Kidney (tissue), 14 donors: ENCODE results near the gene BHLHA15. TPM values are rescaled to one million over a fixed set of nuclear protein-coding genes. Genes with fewer than 3 reads are reported as not detected.
A peak's percentile ranks its signal among the peaks of the same experiment; 100 is the strongest.

Experiments
- DNase-seq, 5 donors: peaks; one replicate each; pipeline ENCODE4 v3.0.0-alpha.2; 2013 to 2020
- FAIRE-seq: peaks from 2 replicates; lab custom pipeline; 2012; peaks lifted over from hg19 to GRCh38; lab: Jason Lieb, UNC
- H3K27ac ChIP-seq, 2 donors: one replicate each; pipeline ENCODE4 v1.7.0; 2013; ENCODE audit warnings: low read depth in 2 of 2, low read length in 2 of 2, inconsistent platforms in 1 of 2
- H3K27me3 ChIP-seq: one replicate; pipeline ENCODE4 v1.7.1; 2013; ENCODE audit warnings: low read length, inconsistent platforms; ENCODE audit not compliant: control insufficient read depth, insufficient read depth
- H3K36me3 ChIP-seq, 3 donors: one replicate each; pipeline versions ENCODE4 v1.7.0 to v1.7.1; 2013; ENCODE audit warnings: low read length in 3 of 3, control low read depth in 1 of 3, inconsistent platforms in 1 of 3; ENCODE audit not compliant: insufficient read depth in 3 of 3, control insufficient read depth in 2 of 3
- H3K4me1 ChIP-seq, 3 donors: one replicate each; pipeline versions ENCODE4 v1.7.0 to v1.7.1; 2013; ENCODE audit warnings: low read length in 3 of 3, inconsistent platforms in 1 of 3, low read depth in 1 of 3; ENCODE audit not compliant: control insufficient read depth in 2 of 3, insufficient read depth in 2 of 3
- H3K4me3 ChIP-seq, 3 donors: one replicate each; pipeline versions ENCODE4 v1.7.0 to v1.8.1; 2013; ENCODE audit warnings: low read length in 3 of 3, control low read depth in 1 of 3, inconsistent platforms in 1 of 3
- H3K9ac ChIP-seq, 3 donors: one replicate each; pipeline versions ENCODE4 v1.7.0 to v1.7.1; 2013; ENCODE audit warnings: low read length in 3 of 3, control low read depth in 1 of 3, inconsistent platforms in 1 of 3
- H3K9me3 ChIP-seq, 3 donors: one replicate each; pipeline versions ENCODE4 v1.7.0 to v1.7.1; 2013; ENCODE audit warnings: low read length in 3 of 3, control low read depth in 1 of 3, inconsistent platforms in 1 of 3; ENCODE audit not compliant: control insufficient read depth in 2 of 3, insufficient read depth in 1 of 3
- CTCF ChIP-seq: IDR thresholded peaks from 3 replicates; pipeline ENCODE4 v1.5.1; 2012; ENCODE audit warnings: mild to moderate bottlenecking, moderate library complexity, borderline replicate concordance; ENCODE audit not compliant: insufficient read depth; ENCODE audit errors: extremely low read depth
- intact Hi-C: fragments of 100-400 bp; cut with DNase I; formaldehyde crosslinking; loops from one replicate; pipeline ENCODE4 v1.11.1; 2022
- polyA plus RNA-seq: library from polyadenylated mRNA; stranded (reverse); fragments of 350-450 nt; fragmentation: Illumina TruSeq; extraction: RNeasy Lipid Tissue Mini Kit (QIAGEN cat#74804); gene quantifications from one replicate; pipeline ENCODE4 v1.2.3, GENCODE V29; 2014; ENCODE audit warnings: low read depth, low replicate concordance; ENCODE audit not compliant: insufficient read depth
- total RNA-seq: library from RNA; stranded (reverse); fragmentation: NEBNext Ultra II Directional; extraction: Animal tissue kit (Norgen Biotek cat#: 25700); gene quantifications from one replicate; pipeline ENCODE4 v1.2.1, GENCODE V29; 2021
- donor health status: control.
- donor health status: control.
- donor health status: control.
- donor health status: control.
- donor health status: control.
- donor health status: DM: yes; HTN: yes; CAD: no.
- donor health status: Normal renal cell carcinoma (clear cell type).

The BHLHA15 gene
- total and polyA plus RNA-seq, 2 donors from 2014 or later = 3.1 TPM; not detected in 1

- intact Hi-C loops = no loop called here
- no peak for FAIRE-seq
- no peak for TF ChIP-seq CTCF
Observed at GRCh38 chr7:98175260-98175940, 35.8 kb upstream of the BHLHA15 start.

GRCh38 chr7:98177553-98177952 lies 33.7 kb upstream of the BHLHA15 start:
- H3K4me1 ChIP-seq = no peaks in the 10 kb centered on the region
- no peak overlapping the region for H3K9ac ChIP-seq
- TF ChIP-seq CTCF = no peak
- no peak overlapping the region for H3K4me3 ChIP-seq
- no peak overlapping the region for H3K27ac ChIP-seq
- DNase-seq = no peak
- H3K36me3 ChIP-seq = peaks cover 0 to 19% (median 4%) of the 10 kb centered on the region in 3 donors
- no peak for FAIRE-seq
- intact Hi-C loops = no loop called here
- no peaks in the 10 kb centered on the region for H3K9me3 ChIP-seq
- H3K27me3 ChIP-seq = no peaks in the 10 kb centered on the region

More at GRCh38 chr7:98175260-98175940, 35.8 kb upstream of the BHLHA15 start:
- H3K27me3 ChIP-seq = no peaks in the 10 kb centered on the region
- H3K27ac ChIP-seq = no peak overlapping the region
- no peak overlapping the region for H3K9ac ChIP-seq
- no peaks in the 10 kb centered on the region for H3K4me1 ChIP-seq
- no peak overlapping the region for H3K4me3 ChIP-seq
- peaks cover 0 to 19% (median 6%) of the 10 kb centered on the region in 3 donors for H3K36me3 ChIP-seq
- no peak for DNase-seq
- no peaks in the 10 kb centered on the region for H3K9me3 ChIP-seq

GRCh38 chr7:98178321-98178720 lies 32.9 kb upstream of the BHLHA15 start:
- Histone ChIP-seq H3K4me3 (no peak overlapping the region), H3K4me1 (no peaks in the 10 kb centered on the region), H3K27ac (no peak overlapping the region), H3K9me3 (no peaks in the 10 kb centered on the region), H3K36me3 (peaks cover 0 to 19% (median 4%) of the 10 kb centered on the region in 3 donors), H3K27me3 (no peaks in the 10 kb centered on the region), H3K9ac (no peak overlapping the region)
- intact Hi-C loops = no loop called here
- no peak for FAIRE-seq
- TF ChIP-seq CTCF = no peak
- DNase-seq = peak in 1 of 5 donors; percentile 22
